Stimulated activated naive B cell treated with anti-CD40 and anti-IgM and Interleukin-4, amounts not matched to agents 10 μg/mL and 1 μg/mL and 100 μg/mL, for 72 hours (primary cell): ENCODE data around the gene DNASE1.
"Not testable (repeated sequence)": the region's sequence is repeated elsewhere in the genome, so short reads cannot be mapped to it uniquely, and the experiment has no call there.

Source experiments
- ATAC-seq, 2 donors: fragments of 150-1000 bp; cut with Tn5 transposase; replicated peaks; 2 replicates each; pipeline ENCODE4 v1.10.0; 2021; ENCODE audit warnings: moderate library complexity in 1 of 2
- DNase-seq: peaks from one replicate; pipeline ENCODE4 v3.0.0; 2021
- H3K27ac Mint-ChIP-seq: one replicate; pipeline ENCODE4 v1.8.0; 2022; ENCODE audit warnings: mild to moderate bottlenecking, mixed read lengths
- H3K27me3 Mint-ChIP-seq, 2 donors: one replicate each; pipeline ENCODE4 v1.8.0; 2022; ENCODE audit warnings: mixed read lengths in 2 of 2
- H3K36me3 Mint-ChIP-seq, 2 donors: one replicate each; pipeline ENCODE4 v1.8.0; 2022; ENCODE audit warnings: mixed read lengths in 2 of 2, mild to moderate bottlenecking in 1 of 2
- H3K4me1 Mint-ChIP-seq, 2 donors: one replicate each; pipeline ENCODE4 v1.8.0; 2022; ENCODE audit warnings: mixed read lengths in 2 of 2, mild to moderate bottlenecking in 1 of 2
- H3K4me3 Mint-ChIP-seq, 2 donors: one replicate each; pipeline ENCODE4 v1.8.0; 2022; ENCODE audit warnings: mild to moderate bottlenecking in 2 of 2, mixed read lengths in 2 of 2, moderate library complexity in 1 of 2
- H3K9me3 Mint-ChIP-seq, 2 donors: one replicate each; pipeline ENCODE4 v1.8.0; 2022; ENCODE audit warnings: mixed read lengths in 2 of 2, mild to moderate bottlenecking in 1 of 2

Gene DNASE1

DNA sequence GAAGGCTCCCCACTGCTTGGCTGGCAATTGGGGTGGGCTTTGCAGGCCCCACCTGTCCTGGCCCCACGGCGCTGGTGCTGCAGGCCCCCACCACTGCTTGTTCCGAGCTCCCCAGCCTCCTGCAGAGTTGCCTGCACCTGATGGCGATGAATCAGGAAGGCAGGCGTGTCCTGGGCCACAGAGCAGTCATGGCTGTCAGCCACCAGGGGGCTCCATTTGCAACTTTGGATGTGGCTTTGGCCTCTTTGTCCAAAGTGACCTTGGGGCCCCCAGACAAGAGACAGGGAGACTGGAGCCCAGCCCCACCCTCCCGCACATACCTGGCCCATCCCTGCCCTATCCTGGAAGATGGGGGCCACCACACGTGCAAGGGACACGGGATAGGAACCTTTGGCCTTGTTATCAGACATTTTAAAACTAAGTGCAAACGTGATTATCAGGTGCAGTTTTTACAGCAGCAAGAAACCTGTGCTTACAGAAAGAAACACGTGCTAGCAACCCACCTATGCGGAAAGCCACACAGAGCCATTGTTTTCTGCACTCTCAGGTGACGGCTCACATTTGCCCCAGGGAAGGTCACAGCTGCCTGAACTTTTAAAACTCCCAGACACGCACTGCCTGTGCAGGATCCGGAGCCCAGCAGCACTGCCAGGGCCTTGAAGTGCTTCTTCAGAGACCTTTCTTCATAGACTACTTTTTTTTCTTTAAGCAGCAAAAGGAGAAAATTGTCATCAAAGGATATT lies at the start of gene DNASE1:
Gene DNASE1 (plus strand): TSS at position 443 of the 743 bp plus-strand sequence. CDS start 683 bp downstream, outside the sequence.
- H3K4me1 Mint-ChIP-seq = peaks cover 9 to 14% of the 10 kb centered on the region in 2 donors
- H3K36me3 Mint-ChIP-seq = peaks cover 39 to 63% of the 10 kb centered on the region in 2 donors
- no peak within 1 kb of the TSS for H3K4me3 Mint-ChIP-seq
- no peaks in the 10 kb centered on the region for H3K27me3 Mint-ChIP-seq
- DNase-seq (peak; percentile 37), ATAC-seq (peak; percentile 78 to 85)
- H3K9me3 Mint-ChIP-seq = no peaks in the 10 kb centered on the region
- peak within 1 kb of the TSS; percentile 25 for H3K27ac Mint-ChIP-seq

DNA sequence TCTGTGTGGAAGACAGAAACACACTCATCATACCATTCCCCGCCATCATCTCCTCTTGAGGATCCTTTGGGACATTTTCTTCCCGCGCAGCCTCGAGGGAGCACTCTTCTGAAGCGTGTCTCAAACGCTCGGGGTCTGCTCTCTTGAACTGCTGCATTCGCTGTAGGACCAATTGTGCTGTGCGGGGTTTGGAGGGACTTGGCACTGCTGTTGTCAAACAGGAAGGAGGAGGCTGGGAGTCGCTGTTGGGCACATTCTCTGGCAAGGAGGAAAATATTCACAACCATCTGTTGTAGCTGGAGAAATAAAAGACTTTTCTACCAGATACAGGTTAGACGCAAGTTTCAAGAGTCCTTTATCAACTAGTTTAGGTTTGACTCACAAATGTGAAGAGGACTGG lies 48.0 kb upstream of the DNASE1 start:
- peaks cover 30 to 38% of the 10 kb centered on the region in 2 donors for H3K36me3 Mint-ChIP-seq

GRCh38 chr16:3607161-3607560 lies 47.3 kb upstream of the DNASE1 start:
- Mint-ChIP-seq H3K36me3 (peaks cover 25 to 39% of the 10 kb centered on the region in 2 donors), H3K9me3 (no peaks in the 10 kb centered on the region), H3K27me3 (no peaks in the 10 kb centered on the region), H3K27ac (no peak overlapping the region), H3K4me1 (peaks cover 17 to 41% of the 10 kb centered on the region in 2 donors), H3K4me3 (no peak overlapping the region)
- DNase-seq (no peak), ATAC-seq (no peak)

More for the DNA sequence above, 48.0 kb upstream of the DNASE1 start:
- Mint-ChIP-seq H3K9me3 (no peaks in the 10 kb centered on the region), H3K4me1 (peaks cover 12 to 34% of the 10 kb centered on the region in 2 donors), H3K27me3 (no peaks in the 10 kb centered on the region), H3K27ac (no peak overlapping the region), H3K4me3 (no peak overlapping the region)
- DNase-seq (no peak), ATAC-seq (no peak)

DNA sequence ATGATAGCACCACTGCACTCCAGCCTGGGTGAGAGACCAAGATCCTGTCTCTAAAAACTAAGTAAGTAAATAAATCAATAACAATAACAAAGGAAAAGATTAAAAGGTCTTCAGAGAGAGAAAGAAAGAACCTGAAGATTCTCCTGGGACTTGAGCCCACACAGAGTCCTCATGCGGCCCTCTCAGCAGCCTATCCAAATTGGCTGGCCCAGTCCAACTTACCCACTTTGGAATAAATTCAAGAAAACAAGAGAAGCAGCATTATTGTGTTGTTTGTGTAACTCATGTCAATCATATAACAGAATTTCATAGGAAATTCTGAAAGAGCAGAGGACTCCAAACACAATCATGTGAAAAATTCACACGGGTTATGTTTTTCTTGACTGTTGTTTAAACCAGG lies 46.9 kb upstream of the DNASE1 start:
- H3K4me1 Mint-ChIP-seq = peaks cover 19 to 46% of the 10 kb centered on the region in 2 donors
- H3K36me3 Mint-ChIP-seq = peaks cover 24 to 39% of the 10 kb centered on the region in 2 donors
- ATAC-seq (no peak), DNase-seq (no peak)
- H3K27me3 Mint-ChIP-seq = no peaks in the 10 kb centered on the region
- H3K27ac Mint-ChIP-seq = no peak overlapping the region
- no peaks in the 10 kb centered on the region for H3K9me3 Mint-ChIP-seq
- no peak overlapping the region for H3K4me3 Mint-ChIP-seq

DNA sequence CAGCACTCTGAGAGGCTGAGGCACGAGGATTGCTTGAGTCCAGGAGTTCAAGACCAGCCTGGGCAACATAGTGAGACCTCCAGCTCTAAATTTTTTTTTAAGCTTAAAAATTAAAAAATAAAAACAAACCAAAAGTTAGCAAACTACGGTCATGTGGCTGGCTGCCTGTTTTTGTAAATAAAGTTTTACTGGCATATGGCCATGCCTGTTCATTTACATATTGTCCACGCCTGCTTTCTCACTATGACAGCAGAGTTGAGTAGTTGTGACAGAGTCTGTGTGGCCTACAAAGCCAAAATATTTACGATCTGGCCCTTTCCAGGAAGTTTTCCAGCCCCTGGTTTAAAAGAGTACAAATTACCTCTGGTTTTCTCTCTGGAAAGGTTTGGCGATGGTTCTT lies 46.4 kb upstream of the DNASE1 start:
- Mint-ChIP-seq H3K27me3 (no peaks in the 10 kb centered on the region), H3K4me3 (no peak overlapping the region), H3K4me1 (peaks cover 23 to 50% of the 10 kb centered on the region in 2 donors)

GRCh38 chr16:3608976-3609375 lies 45.5 kb upstream of the DNASE1 start:
- H3K9me3 Mint-ChIP-seq, DNase-seq, H3K27me3 Mint-ChIP-seq, ATAC-seq, H3K4me3 Mint-ChIP-seq, H3K27ac Mint-ChIP-seq: not testable (repeated sequence)
- peaks cover 27 to 56% of the 10 kb centered on the region in 2 donors for H3K4me1 Mint-ChIP-seq
- H3K36me3 Mint-ChIP-seq = peaks cover 18 to 34% of the 10 kb centered on the region in 2 donors

More for the DNA sequence above, 46.4 kb upstream of the DNASE1 start:
- ATAC-seq (no peak), DNase-seq (no peak)
- Mint-ChIP-seq H3K36me3 (peaks cover 24 to 37% of the 10 kb centered on the region in 2 donors), H3K27ac (no peak overlapping the region), H3K9me3 (no peaks in the 10 kb centered on the region)

GRCh38 chr16:3609895-3610697 lies 44.4 kb upstream of the DNASE1 start:
- Mint-ChIP-seq H3K4me3 (peak overlapping the region; percentile 100), H3K27me3 (no peaks in the 10 kb centered on the region), H3K27ac (peak overlapping the region; percentile 1), H3K36me3 (peaks cover 17 to 32% of the 10 kb centered on the region in 2 donors), H3K4me1 (peaks cover 31 to 63% of the 10 kb centered on the region in 2 donors), H3K9me3 (no peaks in the 10 kb centered on the region)
- ATAC-seq = no peak
- no peak for DNase-seq

- Mint-ChIP-seq H3K36me3 (peaks cover 21 to 37% of the 10 kb centered on the region in 2 donors), H3K27ac (peak overlapping the region; percentile 71), H3K4me3 (peak overlapping the region; percentile 100), H3K27me3 (no peaks in the 10 kb centered on the region), H3K9me3 (no peaks in the 10 kb centered on the region), H3K4me1 (peaks cover 34 to 70% of the 10 kb centered on the region in 2 donors)
- no peak for ATAC-seq
- DNase-seq = no peak
These were observed 43.8 kb upstream of the DNASE1 start for GRCh38 chr16:3610698-3611145.

GRCh38 chr16:3611146-3611975 lies 43.1 kb upstream of the DNASE1 start, which contains the start of gene SLX4:
SLX4 (minus strand) TSS chr16:3611606; CDS start chr16:3608964, 2,642 bp downstream.
- DNase-seq (peak; percentile 90), ATAC-seq (peak; percentile 93)
- H3K4me3 Mint-ChIP-seq = peak within 1 kb of the TSS; percentile 100
- H3K4me1 Mint-ChIP-seq = peaks cover 34 to 67% of the 10 kb centered on the region in 2 donors
- peaks cover 16 to 33% of the 10 kb centered on the region in 2 donors for H3K36me3 Mint-ChIP-seq
- H3K27ac Mint-ChIP-seq = peak within 1 kb of the TSS; percentile 99
- H3K9me3 Mint-ChIP-seq = no peaks in the 10 kb centered on the region
- H3K27me3 Mint-ChIP-seq = no peaks in the 10 kb centered on the region

DNA sequence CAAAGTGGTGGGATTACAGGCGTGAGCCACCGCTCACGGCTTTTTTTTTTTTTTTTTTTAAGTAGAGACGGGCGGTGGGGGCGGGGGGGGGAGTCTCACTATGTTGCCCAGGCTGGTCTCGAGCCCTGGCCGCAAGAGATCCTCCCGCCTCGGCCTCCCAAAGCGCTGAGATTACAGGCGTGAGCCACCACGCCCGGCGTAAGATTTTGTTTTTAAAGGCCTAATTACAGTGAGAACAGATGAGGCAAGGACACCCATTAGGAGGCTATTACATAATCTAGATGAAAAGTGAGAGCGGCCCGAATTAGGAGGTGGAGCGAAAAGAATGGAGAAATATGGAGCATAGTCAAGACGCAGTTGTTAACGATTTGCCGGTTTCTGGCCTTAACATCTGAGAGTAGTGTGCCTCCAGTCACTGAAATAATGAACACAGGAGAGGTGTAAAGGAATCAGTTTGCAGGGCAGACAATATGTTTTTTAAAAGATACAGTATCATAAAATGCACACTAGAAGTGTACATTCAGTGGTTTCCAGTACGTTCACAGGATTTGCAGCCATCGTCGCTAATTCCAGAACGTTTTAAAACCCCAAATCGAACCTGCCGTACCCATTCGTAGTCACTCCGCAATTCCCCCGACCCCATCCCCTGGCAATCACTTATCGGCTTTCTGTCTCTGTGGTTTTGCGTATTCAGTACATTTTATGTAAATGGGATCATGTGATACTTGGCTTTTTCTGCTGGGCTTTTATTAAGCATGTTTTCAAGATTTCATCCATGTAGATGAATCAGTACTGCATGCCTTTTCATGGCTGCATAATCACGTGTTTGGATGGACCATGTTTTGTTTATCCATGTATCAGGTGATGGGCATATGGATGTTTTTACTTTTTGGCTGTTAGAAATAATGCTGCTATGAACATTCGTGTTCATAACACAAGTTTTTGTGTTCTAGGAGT lies 41.7 kb upstream of the DNASE1 start:
- Mint-ChIP-seq H3K36me3 (peaks cover 19 to 23% of the 10 kb centered on the region in 2 donors), H3K4me3 (peak overlapping the region; percentile 100), H3K4me1 (peaks cover 26 to 54% of the 10 kb centered on the region in 2 donors), H3K9me3 (no peaks in the 10 kb centered on the region), H3K27me3 (no peaks in the 10 kb centered on the region), H3K27ac (peak overlapping the region; percentile 59)
- DNase-seq (no peak), ATAC-seq (no peak)

DNA sequence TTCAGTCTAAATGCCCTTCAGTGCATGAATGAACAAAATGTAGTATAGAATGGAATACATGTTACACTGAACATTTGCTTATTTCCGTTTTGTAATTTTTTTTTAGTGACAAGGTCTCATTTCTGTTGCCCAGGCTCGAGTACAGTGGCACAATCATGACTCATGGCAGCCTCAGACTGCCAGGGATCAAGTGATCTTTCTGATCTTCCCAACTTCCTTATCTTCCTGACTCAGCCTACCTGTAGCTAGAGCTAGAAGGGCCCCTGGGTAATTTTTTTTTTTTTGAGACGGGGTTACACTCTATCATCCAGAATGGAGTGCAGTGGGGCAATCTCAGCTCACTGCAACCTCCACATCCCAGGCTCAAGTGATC lies 35.7 kb upstream of the DNASE1 start:
- Mint-ChIP-seq H3K9me3 (no peaks in the 10 kb centered on the region), H3K27me3 (no peaks in the 10 kb centered on the region), H3K4me1 (peaks cover 17 to 30% of the 10 kb centered on the region in 2 donors), H3K27ac (peak overlapping the region; percentile 65), H3K4me3 (no peak overlapping the region), H3K36me3 (peaks cover 8 to 14% of the 10 kb centered on the region in 2 donors)
- DNase-seq (no peak), ATAC-seq (no peak)

DNA sequence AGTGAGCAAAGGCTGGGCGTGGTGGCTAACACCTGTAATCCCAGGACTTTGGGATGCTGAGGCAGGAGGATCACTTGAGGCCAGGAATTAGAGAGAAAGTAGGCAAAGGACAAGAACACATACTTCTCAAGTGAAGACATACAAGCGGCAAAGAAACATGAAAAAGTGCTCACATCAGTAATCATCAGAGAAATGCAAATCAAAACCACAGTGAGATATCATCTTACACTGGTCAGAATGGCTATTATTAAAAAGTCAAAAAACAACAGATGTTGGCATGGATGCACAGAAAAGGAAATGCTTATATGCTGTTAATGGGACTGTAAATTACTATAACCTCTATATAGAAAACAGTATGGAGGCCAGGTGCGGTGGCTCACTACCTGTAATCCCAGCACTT lies 30.8 kb upstream of the DNASE1 start:
- H3K27ac Mint-ChIP-seq = no peak overlapping the region
- no peak for DNase-seq
- no peaks in the 10 kb centered on the region for H3K9me3 Mint-ChIP-seq
- peaks cover 0 to 3% of the 10 kb centered on the region in 2 donors for H3K36me3 Mint-ChIP-seq
- H3K4me3 Mint-ChIP-seq = no peak overlapping the region
- no peak for ATAC-seq
- H3K4me1 Mint-ChIP-seq = peaks cover 25 to 38% of the 10 kb centered on the region in 2 donors
- no peaks in the 10 kb centered on the region for H3K27me3 Mint-ChIP-seq

- no peaks in the 10 kb centered on the region for H3K9me3 Mint-ChIP-seq
- H3K36me3 Mint-ChIP-seq = no peaks in the 10 kb centered on the region
- no peak overlapping the region for H3K27ac Mint-ChIP-seq
- no peak overlapping the region for H3K4me3 Mint-ChIP-seq
- H3K4me1 Mint-ChIP-seq = peaks cover 23 to 35% of the 10 kb centered on the region in 2 donors
- DNase-seq (no peak), ATAC-seq (no peak)
- H3K27me3 Mint-ChIP-seq = no peaks in the 10 kb centered on the region
These were observed 29.2 kb upstream of the DNASE1 start for GRCh38 chr16:3625331-3625730.
